K562 (cell line): ENCODE results near the gene WFIKKN1. TPM values are rescaled to one million over a fixed set of nuclear protein-coding genes. Genes with fewer than 3 reads are reported as not detected.

Experiments
- HDAC1 ChIP-seq, 2 experiments: fragments of 450-650 bp; IDR thresholded peaks; 2 replicates each; pipeline ENCODE4 v1.6.1; 2016 to 2017; ENCODE audit warnings: inconsistent platforms in 1 of 2, mild to moderate bottlenecking in 1 of 2, moderate library complexity in 1 of 2
- HNRNPL ChIP-seq: fragments of 200-400 bp; formaldehyde crosslinking; IDR thresholded peaks from 2 replicates; pipeline ENCODE4 v1.6.1; 2017; ENCODE audit warnings: low read depth, mild to moderate bottlenecking, low read length
- POLR3G ChIP-seq: IDR thresholded peaks from 2 replicates; pipeline ENCODE4 v1.6.1; 2011; ENCODE audit not compliant: insufficient read length, insufficient replicate concordance; ENCODE audit errors: extremely low read depth
- PURB ChIP-seq: sonication (generic); formaldehyde crosslinking; IDR thresholded peaks from 2 replicates; pipeline ENCODE4 v1.9.0; 2021; ENCODE audit warnings: low read depth, mild to moderate bottlenecking, missing genetic modification reagents
- RBBP5 ChIP-seq: fragments of 200-600 bp; sonication (generic); IDR thresholded peaks from 2 replicates; pipeline ENCODE4 v1.6.1; 2012; ENCODE audit warnings: borderline replicate concordance, mild to moderate bottlenecking, low read length, control low read depth, inconsistent platforms; ENCODE audit not compliant: insufficient read depth, poor library complexity, severe bottlenecking
- SAFB ChIP-seq: fragments of 200-400 bp; formaldehyde crosslinking; IDR thresholded peaks from 2 replicates; pipeline ENCODE4 v1.6.1; 2017; ENCODE audit warnings: low read depth, low read length, borderline replicate concordance
- ZBTB1 ChIP-seq: sonication (generic); formaldehyde crosslinking; IDR thresholded peaks from 2 replicates; pipeline ENCODE4 v1.8.1; 2023; ENCODE audit warnings: missing genetic modification reagents, low read depth, mild to moderate bottlenecking, borderline replicate concordance
- ZBTB11 ChIP-seq, 3 experiments: fragments of 200-800 bp in 1 of 3; fragments of 250-450 bp in 1 of 3; fragments of 450-650 bp in 1 of 3; sonication (Bioruptor Pico) in 1 of 3; sonication (Bioruptor generic) in 1 of 3; formaldehyde crosslinking in 1 of 3; IDR thresholded peaks; 2 replicates each; pipeline versions ENCODE4 v1.6.1 to v1.8.0; 2016 to 2022; ENCODE audit warnings: mild to moderate bottlenecking in 2 of 3, missing genetic modification characterization in 2 of 3, missing compliant biosample characterization in 1 of 3, moderate library complexity in 1 of 3
- ZBTB40 ChIP-seq, 2 experiments: fragments of 450-650 bp in 1 of 2; sonication (generic) in 1 of 2; formaldehyde crosslinking in 1 of 2; IDR thresholded peaks; 2 replicates each; pipeline versions ENCODE4 v1.7.1 to v1.9.0; 2016 to 2022; ENCODE audit warnings: inconsistent platforms in 1 of 2, mild to moderate bottlenecking in 1 of 2, missing genetic modification reagents in 1 of 2
- polyA plus RNA-seq, 8 experiments: library from polyadenylated mRNA; depleted of rRNA in 4 of 8; stranded (reverse) in 5 of 8; unstranded in 3 of 8; fragments of >200 nt; fragmentation: Nextera tagmentation in 2 of 8; fragmentation: Illumina TruSeq in 1 of 8; extraction: Ambion mirVana in 2 of 8; extraction: Trizol in 1 of 8; gene quantifications; 2 replicates each; pipeline versions ENCODE4 v1.2.1 to v1.2.3, GENCODE V29; 2011 to 2014; ENCODE audit warnings: inconsistent platforms in 1 of 8, missing spikeins in 1 of 8
- total RNA-seq, 7 experiments: library from RNA; depleted of rRNA in 6 of 7; stranded (reverse); fragments of >200 nt in 6 of 7; fragmentation: Illumina TruSeq in 2 of 7; extraction: Trizol in 2 of 7; gene quantifications; 2 replicates each; pipeline versions ENCODE4 v1.2.1 to v1.2.3, GENCODE V29; 2011 to 2021; ENCODE audit warnings: low replicate concordance in 1 of 7
- TF ChIP-seq, protein P1 (sequence below): sonication (generic); formaldehyde crosslinking; IDR thresholded peaks from 2 replicates; pipeline ENCODE4 v1.8.1; 2022; ENCODE audit warnings: missing genetic modification reagents

The WFIKKN1 gene
- total and polyA plus RNA-seq, 9 of the 15 experiments (the other 6 are each of a cell fraction or from before 2014, with no cell fraction given), result 0.14 to 1.1 (median 0.50) TPM; not detected in 4

DNA sequence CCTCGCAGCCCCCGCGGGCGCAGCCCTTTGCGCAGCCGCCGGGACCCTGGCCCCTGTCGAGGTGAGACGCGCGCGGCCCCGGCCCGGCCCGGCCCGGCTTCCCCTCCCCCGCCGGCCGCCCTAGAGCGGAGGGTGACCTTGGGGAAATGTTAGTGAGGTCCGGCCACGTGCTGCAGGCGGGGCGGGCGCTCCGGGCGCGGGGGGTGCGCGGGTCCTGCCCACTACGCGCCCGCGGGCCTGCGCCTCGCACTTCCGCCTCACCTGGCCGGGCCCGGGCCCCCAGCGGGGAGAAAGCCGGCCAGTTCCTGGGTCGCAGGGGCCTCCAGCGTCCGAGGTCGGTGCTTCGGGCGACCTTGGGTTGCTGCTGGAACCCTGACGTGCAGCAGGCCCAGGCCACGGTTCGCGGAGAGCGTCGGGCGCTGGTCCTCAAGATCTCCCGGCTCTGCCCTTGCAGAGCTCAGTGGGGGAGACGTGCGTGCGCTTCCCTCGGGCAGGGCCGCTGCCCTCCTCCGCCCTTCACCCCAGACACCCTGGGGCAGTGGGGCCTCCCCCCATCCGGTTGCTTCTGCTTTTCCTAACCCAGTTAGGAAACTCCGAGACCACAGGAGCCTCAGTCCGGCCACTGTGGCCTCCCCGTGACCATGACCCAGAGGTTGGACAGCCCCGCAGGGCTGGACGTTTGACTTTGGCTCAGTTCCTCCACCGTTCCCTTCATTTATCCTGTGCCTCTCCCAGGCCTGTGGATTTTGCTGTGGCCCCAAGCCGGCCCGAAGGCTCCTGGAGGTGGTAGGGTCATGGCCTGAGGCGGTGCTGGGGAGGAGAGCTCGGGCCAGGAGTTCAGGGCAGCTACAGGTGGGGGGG, 11.6 kb downstream of the WFIKKN1 start (continued):
- TF ChIP-seq ZBTB11 (CRISPR knock-in tag; IDR thresholded peaks at IDR 0.05) (peak in 1 of 3 experiments; percentile 60; a peak in 2 of 6 replicates), POLR3G (no peak), HNRNPL (peak; percentile 13; the same call in 1 of the 2 replicates), RBBP5 (peak; percentile 55), HDAC1 (IDR thresholded peaks at IDR 0.05) (0 out of 4 replicates have a peak, but pooled peaks of 1 of the 2 experiments have one; percentile 22), ZBTB40 (IDR thresholded peaks at IDR 0.05) (0 out of 2 replicates have a peak, but pooled peaks have one; percentile 44), ZBTB40 (CRISPR knock-in tag; IDR thresholded peaks at IDR 0.05) (no peak), PURB (CRISPR knock-in tag) (no peak), ZBTB1 (peak; percentile 11; the same call in 1 of the 2 replicates), SAFB (0 out of 2 replicates have a peak, but pooled peaks have one; percentile 36)
- TF ChIP-seq, protein P1, sequence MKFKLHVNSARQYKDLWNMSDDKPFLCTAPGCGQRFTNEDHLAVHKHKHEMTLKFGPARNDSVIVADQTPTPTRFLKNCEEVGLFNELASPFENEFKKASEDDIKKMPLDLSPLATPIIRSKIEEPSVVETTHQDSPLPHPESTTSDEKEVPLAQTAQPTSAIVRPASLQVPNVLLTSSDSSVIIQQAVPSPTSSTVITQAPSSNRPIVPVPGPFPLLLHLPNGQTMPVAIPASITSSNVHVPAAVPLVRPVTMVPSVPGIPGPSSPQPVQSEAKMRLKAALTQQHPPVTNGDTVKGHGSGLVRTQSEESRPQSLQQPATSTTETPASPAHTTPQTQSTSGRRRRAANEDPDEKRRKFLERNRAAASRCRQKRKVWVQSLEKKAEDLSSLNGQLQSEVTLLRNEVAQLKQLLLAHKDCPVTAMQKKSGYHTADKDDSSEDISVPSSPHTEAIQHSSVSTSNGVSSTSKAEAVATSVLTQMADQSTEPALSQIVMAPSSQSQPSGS (CRISPR knock-in tag), result no peak
